Measurements from ENCODE around the gene RNASE4.

Gene RNASE4

DNA sequence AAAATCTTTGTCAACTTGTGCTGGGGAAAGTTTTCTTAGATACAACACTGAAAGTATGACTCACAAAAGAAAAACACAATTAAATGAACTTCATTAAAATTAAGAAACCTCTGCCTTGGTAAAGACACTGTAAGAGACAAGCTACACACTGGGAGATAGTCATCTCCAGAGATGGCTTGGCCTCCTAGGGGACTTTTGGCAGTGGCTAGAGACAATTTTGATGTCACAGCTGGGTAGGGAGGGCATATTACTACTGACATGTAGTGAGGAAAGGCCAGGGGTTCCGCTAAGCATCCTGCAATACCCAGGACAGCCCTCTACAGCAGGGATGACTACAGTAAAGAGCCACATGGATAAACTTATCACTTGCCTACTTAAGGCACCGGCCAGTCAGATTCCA lies 8.7 kb upstream of the RNASE4 start:
- DNase-seq (ENCODE audit: low read depth): no peak

DNA sequence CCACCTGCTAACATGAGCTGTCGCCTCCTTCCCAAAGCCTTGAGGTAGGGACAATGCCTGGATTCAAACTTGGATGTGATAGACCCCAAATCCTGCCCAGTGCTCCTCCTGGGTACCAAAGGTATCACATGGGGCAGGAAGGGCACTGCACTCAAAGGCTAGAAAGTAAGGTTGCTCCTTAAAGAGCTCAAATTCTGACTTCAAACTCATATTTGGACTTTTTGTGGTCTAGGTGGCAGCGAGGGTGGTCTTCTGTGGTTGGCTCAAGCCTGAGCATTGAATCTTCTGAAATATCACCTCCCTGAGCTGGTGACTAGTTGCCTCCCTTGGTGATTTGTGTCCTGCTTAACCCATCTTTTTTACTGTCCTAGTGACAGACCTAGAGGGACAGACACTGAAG lies 8.3 kb upstream of the RNASE4 start:
- no peak for DNase-seq (ENCODE audit: low read depth)

DNA sequence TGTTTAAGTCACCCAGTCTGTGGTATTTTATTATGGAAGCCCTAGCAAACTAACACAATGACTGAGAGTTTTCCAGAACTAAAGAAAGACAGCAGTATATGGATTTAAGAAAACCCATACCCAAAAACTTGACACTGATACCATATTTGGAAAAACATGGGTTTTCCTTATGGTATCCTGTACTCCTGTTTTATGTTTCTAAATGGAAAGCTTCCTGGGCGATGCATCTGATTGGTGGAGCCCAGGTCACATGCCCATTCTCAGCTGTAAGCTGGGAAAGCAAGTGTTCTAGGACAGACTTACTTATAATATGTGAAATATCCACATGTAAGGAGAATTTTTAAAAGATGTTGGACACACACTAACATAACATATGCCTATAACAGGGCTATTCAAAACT lies 4.5 kb upstream of the RNASE4 start:
- peak; percentile 22 for DNase-seq (ENCODE audit: low read depth)

- no peak for DNase-seq (ENCODE audit: low read depth)
Observed at GRCh38 chr14:20680363-20680762, 4.0 kb upstream of the RNASE4 start.

GRCh38 chr14:20680843-20681347 lies 3.5 kb upstream of the RNASE4 start:
- no peak for DNase-seq (ENCODE audit: low read depth)

- peak; percentile 90 for DNase-seq (ENCODE audit: low read depth)
Observed at GRCh38 chr14:20681348-20682126, 2.8 kb upstream of the RNASE4 start.

DNA sequence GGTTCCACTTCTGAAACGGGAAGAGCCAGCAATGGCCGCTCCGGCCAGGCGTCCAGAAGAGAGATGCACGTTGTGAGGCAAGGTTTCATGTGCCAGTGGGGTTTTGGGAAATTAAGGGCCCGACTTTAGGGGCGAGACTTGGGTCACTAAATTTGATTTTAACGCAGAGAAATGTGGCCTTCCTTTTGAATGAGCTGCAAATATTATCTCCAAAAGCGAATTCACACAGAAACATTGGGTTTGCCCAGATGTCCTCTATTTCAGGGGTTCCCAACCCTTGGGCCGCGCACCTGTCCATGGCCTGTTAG lies 2.3 kb upstream of the RNASE4 start:
- no peak for DNase-seq (ENCODE audit: low read depth)

DNA sequence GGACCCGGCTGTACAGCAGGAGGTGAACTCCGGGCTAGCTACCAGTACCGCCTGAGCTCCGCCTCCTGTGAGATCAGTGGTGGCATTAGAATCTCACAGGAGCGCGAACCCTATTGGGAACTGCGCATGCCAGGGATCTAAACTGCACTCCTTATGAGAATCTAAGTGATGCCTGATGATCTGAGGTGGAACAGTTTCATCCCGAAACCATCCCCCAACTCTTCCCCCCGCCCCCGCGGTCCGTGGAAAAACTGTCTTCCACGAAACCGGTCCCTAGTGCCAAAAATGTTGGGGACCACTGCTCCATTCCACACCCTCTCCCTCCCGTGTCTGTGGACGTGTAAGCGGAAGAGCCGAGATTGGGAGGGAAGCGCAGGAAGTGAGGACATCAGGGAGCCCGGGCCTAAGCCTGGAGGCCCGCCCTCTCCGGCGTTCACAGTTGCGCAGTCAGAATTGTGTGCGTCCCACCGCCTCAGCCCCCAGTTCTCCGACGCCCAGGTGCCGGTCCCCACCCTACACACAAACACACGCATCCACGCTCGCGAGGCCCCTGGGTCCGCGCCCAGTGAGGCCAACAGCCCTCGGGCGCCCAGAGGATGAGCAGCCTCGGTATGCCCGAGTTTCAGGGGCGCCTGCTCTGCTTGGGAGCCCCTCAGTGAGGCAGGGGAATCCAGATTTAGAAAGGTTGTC lies 1.8 kb upstream of the RNASE4 start:
- DNase-seq (ENCODE audit: low read depth): peak; percentile 94

- peak; percentile 93 for DNase-seq (ENCODE audit: low read depth)
Observed at GRCh38 chr14:20683125-20683890, 1.1 kb upstream of the RNASE4 start.

DNA sequence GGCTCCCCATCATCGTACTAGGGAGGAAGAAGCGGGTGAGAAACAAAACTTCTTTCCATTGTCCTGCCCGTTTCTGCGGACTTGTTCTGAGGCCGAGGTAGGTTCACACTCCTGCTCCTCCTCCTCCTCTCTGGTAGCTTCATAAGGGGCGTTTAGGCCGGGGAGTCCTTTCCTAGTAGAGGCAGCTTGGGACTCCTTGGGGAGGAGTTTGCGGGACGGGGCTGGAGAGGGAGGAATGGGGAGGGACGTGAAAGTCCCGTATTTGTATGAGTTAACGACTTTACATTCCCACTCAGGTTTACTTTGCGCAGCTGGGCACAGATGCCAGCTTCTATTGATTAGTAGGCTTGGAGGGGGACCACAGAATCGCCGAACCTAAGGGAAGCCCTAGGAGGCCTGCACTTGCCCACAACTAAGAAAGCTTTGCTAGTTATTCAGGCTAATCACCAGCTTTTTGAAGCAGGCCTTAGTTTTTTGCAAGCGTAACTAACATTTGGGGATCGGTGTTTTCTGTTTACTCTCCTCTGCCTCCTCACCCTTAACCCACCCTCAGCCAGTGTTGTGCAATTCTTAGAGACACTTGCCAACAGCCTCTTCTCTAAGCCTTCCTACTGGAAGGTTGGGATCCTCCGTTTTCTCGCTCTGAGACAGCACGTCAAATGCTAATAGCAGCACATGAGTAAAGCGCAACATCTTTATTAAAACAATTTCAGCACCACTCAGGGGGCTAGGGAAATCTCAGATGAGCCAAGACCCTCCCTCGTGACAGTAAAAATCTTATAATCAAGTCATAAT lies 499 bp downstream of the RNASE4 start:
- DNase-seq (ENCODE audit: low read depth): peak; percentile 62

DNA sequence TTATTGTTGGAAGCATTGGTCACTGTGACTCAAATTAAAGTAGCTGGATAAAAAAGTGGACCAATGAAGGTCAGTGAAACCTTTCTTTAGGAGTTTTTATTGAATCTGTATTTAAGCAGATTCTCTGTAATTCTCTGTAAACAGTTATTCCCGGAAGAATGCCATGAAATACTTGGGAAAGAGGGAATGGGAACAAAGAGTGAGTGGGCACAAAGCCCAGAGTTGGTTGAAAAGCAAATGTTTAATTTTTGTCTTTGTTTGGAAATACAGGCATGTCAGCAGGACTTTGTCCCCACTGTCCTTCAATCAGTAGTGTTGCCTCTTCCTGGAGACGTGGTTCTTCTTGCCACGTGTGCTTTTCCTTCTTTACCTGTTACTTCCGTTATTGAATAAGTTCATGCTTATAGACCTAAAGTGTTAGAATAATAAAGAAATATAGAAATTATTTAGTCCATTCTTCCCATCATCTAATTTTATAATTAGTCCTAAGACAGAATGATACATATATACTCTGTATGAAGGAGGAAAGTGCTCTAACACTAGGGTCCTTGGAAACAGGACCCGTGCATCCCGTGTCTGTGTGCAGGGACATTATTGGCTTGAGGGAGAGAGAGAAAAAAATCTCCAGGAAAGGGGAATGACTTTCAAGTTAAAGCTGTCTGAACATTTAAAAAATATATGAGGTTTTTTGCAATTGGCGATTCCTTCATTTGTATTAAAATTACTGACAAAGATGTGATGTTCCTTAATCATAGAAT lies 2.2 kb downstream of the RNASE4 start:
- DNase-seq (ENCODE audit: low read depth): no peak

- DNase-seq (ENCODE audit: low read depth): no peak
Observed at GRCh38 chr14:20687362-20688166, 3.2 kb downstream of the RNASE4 start.

DNA sequence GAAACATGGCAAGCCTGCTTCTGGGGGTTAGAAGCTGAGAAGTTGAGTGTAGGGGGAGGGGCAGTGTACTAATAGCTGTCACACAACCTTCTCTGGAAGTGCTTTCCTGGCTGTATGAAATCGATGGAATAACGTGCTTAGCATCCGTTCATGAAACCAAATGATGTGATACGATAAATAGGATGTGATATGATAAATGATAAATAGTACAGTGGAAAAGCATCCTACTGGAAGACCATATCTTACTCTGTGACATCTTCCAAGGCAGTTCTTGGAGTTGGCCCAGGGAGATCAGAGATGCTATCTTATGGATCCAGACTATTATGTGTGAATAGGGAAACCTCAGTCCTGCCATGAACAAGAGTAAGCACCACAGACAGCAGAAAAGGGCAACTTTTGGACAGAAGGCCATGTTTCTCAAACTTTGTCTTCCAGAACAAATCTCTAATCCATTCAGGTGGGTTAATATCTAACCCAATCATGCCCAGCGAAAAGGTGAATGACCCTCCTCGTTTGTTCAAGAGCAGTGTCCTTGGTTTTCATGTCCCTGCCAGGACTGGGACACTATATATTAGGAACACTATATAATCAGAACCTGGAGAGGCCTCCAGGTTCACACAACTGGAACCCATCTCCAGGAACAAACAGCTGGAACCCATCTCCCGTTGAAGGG lies 3.9 kb downstream of the RNASE4 start, which contains the start of gene ANG:
ANG (plus strand) TSS at position 598 of the 673 bp plus-strand sequence. CDS start 4,801 bp downstream, outside the sequence.
- DNase-seq (ENCODE audit: low read depth): no peak

DNA sequence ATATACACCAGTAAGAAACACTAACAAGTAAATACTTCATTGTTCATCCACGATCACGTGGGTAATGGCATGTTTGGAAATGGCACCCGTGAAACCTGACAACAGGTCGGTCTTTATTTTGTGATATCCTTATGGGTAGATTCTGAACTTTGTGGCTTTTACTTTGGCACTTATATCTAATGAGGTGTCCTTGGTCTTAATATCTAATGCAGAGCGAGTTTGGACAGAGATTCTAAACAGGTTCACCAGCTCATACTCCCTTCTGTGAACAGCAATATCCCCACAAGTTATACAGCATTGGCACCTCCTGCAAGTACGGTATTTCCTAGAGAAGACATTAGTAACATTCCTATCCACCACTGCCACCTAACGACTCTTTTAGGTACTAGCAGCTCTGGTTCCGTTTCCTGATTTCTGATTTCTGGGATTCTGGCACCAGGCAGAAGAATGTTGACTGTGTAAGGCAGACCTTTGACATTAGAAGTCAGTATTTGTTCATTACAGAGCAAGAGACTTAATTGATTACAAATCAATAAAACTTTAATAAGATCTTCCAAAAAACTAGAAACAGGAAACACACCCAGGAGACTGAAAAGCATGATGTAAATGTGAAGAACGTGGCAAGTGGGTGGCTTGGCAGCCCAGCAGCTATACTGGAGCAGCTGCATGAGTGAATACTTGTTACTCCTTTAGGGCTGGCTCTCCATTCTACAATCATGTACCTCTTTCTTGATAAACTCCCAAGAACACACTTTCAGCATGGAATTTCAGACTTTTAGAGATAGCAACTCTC lies 6.7 kb downstream of the RNASE4 start:
- peak; percentile 72 for DNase-seq (ENCODE audit: low read depth)

DNA sequence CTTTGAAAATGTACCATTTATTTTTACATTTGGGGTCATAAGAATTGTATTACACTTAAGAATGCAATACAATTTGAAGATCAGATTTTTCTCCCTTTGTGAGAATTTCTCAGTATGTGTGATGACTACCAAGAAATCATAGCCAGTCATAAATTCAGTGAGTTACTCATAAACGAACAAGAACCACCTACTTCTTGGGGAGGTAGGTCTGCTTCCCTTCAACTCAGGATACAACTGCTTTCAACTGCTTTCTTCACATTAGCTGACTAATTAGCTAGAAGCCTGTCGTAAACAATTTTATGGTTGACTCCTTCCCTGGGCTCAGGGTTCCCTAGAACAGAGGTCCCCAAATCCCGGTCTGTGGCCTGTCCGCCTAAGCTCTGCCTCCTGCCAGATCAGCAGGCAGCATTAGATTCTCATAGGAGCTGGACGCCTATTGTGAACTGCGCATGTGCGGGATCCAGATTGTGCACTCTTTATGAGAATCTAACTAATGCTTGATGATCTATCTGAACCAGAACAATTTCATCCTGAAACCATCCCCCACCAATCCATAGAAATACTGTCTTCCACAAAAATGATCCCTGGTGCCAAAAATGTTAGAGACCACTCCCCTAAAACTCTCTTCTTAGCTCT lies 7.9 kb downstream of the RNASE4 start:
- no peak for DNase-seq (ENCODE audit: low read depth)

DNA sequence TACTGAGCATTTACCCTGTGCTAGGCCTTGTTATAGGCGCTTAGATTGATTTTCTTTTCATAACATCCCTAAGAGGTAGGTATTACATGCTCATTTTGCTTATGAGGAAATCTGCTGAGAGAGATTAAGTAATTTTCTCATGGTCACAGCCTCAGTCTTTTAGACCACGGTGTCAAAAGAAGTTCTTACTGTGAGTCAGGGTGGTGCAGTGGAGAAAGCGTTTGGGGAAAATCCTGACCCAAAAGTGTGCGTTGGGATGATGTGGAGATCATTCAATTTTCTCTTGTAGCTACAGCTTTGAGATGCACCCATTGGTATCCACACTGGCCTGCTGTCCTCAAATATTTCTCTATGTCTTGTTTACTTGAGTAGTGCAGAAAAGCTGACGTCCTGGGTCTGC lies 12.4 kb downstream of the RNASE4 start:
- no peak for DNase-seq (ENCODE audit: low read depth)

DNA sequence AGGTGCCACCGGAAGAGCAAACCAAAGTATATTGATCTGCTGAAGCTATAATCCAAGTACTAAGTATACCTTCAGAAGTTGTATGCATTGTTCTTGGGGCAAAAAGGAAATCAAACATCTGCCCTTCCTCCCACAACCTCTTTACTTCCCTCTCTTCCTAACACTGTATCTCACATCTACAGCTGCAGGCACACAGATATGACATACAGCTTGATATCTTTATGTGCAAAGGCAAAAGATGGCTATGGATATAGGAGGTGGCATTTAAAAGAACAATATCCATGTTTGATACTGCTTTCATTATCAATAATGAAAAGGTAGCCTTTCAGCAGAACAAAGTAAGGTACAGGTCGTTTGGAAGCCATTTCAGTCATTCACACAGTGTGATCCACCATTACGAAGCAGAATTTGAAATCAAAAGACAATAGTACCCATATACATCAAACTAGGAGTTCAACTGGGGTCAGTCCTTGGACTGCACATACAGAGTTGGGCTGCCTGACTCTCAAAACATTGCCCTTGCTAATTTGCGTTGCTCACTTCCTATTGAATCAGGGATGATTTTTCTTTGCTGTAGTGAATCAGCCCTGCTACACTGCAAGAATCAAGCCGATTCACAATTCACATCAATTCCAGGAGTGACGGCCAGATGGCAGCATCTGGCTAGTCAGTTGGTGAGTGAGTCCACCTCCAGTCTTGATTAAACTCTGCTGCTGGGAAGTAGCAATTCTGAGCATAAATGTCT lies 13.1 kb downstream of the RNASE4 start:
- peak; percentile 68 for DNase-seq (ENCODE audit: low read depth)

GRCh38 chr14:20698018-20698329 lies 13.6 kb downstream of the RNASE4 start:
- DNase-seq (ENCODE audit: low read depth): no peak
